HepG2 (cell line): ENCODE results near the gene SLC45A2. TPM values are rescaled to one million over a fixed set of nuclear protein-coding genes. Genes with fewer than 3 reads are reported as not detected.

Experiments
- ATAC-seq: fragments of 200-7000 bp; cut with Tn5 transposase; 3 replicates; pipeline ENCODE4 v1.9.1; 2020; ENCODE audit warnings: mild to moderate bottlenecking, moderate library complexity
- BruUV-seq: library from RNA; stranded (reverse); fragments of 400-500 nt; replicated peaks from 2 replicates; lab custom pipeline; 2021; lab: Mats Ljungman, UMichigan
- CTCF ChIA-PET: fragments of 300-600 bp; formaldehyde crosslinking; extraction: SDS; loops from one replicate; lab custom pipeline; 2021; ENCODE audit warnings: low total read pairs, inconsistent platforms, low intra/inter-chr PET ratio; lab: Yijun Ruan, JAX
- POLR2A ChIA-PET: fragments of 350-600 bp; sonication (Branson Sonifier 250); formaldehyde crosslinking; loops from one replicate; lab custom pipeline; 2020; ENCODE audit warnings: antibody characterized with exemption, inconsistent platforms; lab: Yijun Ruan, JAX
- DNase-seq: peaks from one replicate; pipeline ENCODE4 v3.0.0-alpha.2; 2015; ENCODE audit warnings: low spot score
- FAIRE-seq: peaks from 3 replicates; lab custom pipeline; 2011; peaks lifted over from hg19 to GRCh38; lab: Jason Lieb, UNC
- H2AFZ ChIP-seq: one replicate; pipeline ENCODE4 v1.6.1; 2011; ENCODE audit warnings: low read length, inconsistent platforms
- H3K27ac ChIP-seq: fragments of 300-600 bp; 3 replicates; pipeline ENCODE4 v1.8.0; 2011; ENCODE audit warnings: mixed run types, mild to moderate bottlenecking, mixed read lengths, low read length, inconsistent platforms; ENCODE audit not compliant: insufficient read depth; ENCODE audit errors: extremely low read length
- H3K27me3 ChIP-seq, 2 experiments: fragments of 200-600 bp in 1 of 2; 2 replicates in 1 of 2; 3 replicates in 1 of 2; pipeline versions ENCODE4 v1.6.0 to v1.8.0; 2011; ENCODE audit warnings: low read length in 2 of 2, mild to moderate bottlenecking in 2 of 2, moderate library complexity in 2 of 2, inconsistent platforms in 1 of 2; ENCODE audit not compliant: insufficient read depth in 2 of 2, control insufficient read depth in 1 of 2
- H3K36me3 ChIP-seq, 2 experiments: fragments of 200-600 bp in 1 of 2; replicated peaks in 1 of 2; 2 replicates in 1 of 2; 3 replicates in 1 of 2; pipeline versions ENCODE4 v1.5.1 to v1.8.0; 2011; ENCODE audit warnings: low read length in 2 of 2, inconsistent platforms in 1 of 2; ENCODE audit not compliant: insufficient read depth in 2 of 2, control insufficient read depth in 1 of 2
- H3K4me1 ChIP-seq: 2 replicates; pipeline ENCODE4 v1.5.1; 2012; ENCODE audit warnings: low read length, inconsistent platforms; ENCODE audit not compliant: insufficient read depth
- H3K4me2 ChIP-seq: 2 replicates; pipeline ENCODE4 v1.6.0; 2011; ENCODE audit warnings: low read depth, low read length, inconsistent platforms
- H3K4me3 ChIP-seq, 3 experiments: fragments of 200-600 bp in 1 of 3; sonication (generic), shearing (Covaris generic) in 1 of 3; replicated peaks in 1 of 3; 2 replicates each; pipeline ENCODE4 v1.5.1; 2011 to 2016; ENCODE audit warnings: low read length in 3 of 3, inconsistent platforms in 2 of 3, low read depth in 2 of 3, mild to moderate bottlenecking in 2 of 3, control low read depth in 1 of 3, mixed read lengths in 1 of 3; ENCODE audit not compliant: insufficient read depth in 1 of 3
- H3K79me2 ChIP-seq: one replicate; pipeline ENCODE4 v1.6.1; 2011; ENCODE audit warnings: low read length, inconsistent platforms; ENCODE audit not compliant: insufficient read depth
- H3K9ac ChIP-seq: 2 replicates; pipeline ENCODE4 v1.6.0; 2011; ENCODE audit warnings: mild to moderate bottlenecking, low read depth, low read length, inconsistent platforms; ENCODE audit not compliant: insufficient read depth
- H3K9me3 ChIP-seq: 2 replicates; pipeline ENCODE4 v1.5.1; 2012; ENCODE audit warnings: mild to moderate bottlenecking, low read length
- H4K20me1 ChIP-seq: 2 replicates; pipeline ENCODE4 v1.6.0; 2011; ENCODE audit warnings: inconsistent platforms, mild to moderate bottlenecking, low read length, moderate library complexity; ENCODE audit not compliant: insufficient read depth
- ATF4 ChIP-seq, 2 experiments: fragments of 450-650 bp in 1 of 2; sonication (generic) in 1 of 2; formaldehyde crosslinking; IDR thresholded peaks; 2 replicates each; pipeline versions ENCODE4 v1.5.0 to v1.8.0; 2020 to 2022; ENCODE audit warnings: mild to moderate bottlenecking in 1 of 2, missing genetic modification reagents in 1 of 2
- HDAC1 ChIP-seq: sonication (generic); formaldehyde crosslinking; IDR thresholded peaks from 2 replicates; pipeline ENCODE4 v1.5.1; 2020; ENCODE audit warnings: mild to moderate bottlenecking, missing genetic modification reagents
- HMGA1 ChIP-seq: sonication (generic); formaldehyde crosslinking; conservative IDR thresholded peaks from 2 replicates; pipeline ENCODE4 v1.4.0; 2020; ENCODE audit warnings: missing genetic modification reagents
- NAIF1 ChIP-seq: sonication (generic); formaldehyde crosslinking; IDR thresholded peaks from 2 replicates; pipeline ENCODE4 v1.5.0; 2020; ENCODE audit warnings: mild to moderate bottlenecking, missing genetic modification reagents, borderline replicate concordance
- NR2C2 ChIP-seq: sonication (generic); formaldehyde crosslinking; IDR thresholded peaks from 2 replicates; pipeline ENCODE4 v1.4.0; 2020; ENCODE audit warnings: missing genetic modification reagents, mild to moderate bottlenecking, moderate library complexity, borderline replicate concordance
- POLR2AphosphoS2 ChIP-seq: IDR thresholded peaks from 2 replicates; pipeline ENCODE4 v1.6.1; 2011; ENCODE audit warnings: low read depth, low read length, improper control_type of control experiment
- SP4 ChIP-seq: sonication (generic); formaldehyde crosslinking; IDR thresholded peaks from 2 replicates; pipeline ENCODE4 v1.8.1; 2023; ENCODE audit warnings: mild to moderate bottlenecking, missing genetic modification reagents
- SYNCRIP ChIP-seq: fragments of 200-400 bp; formaldehyde crosslinking; IDR thresholded peaks from 2 replicates; pipeline ENCODE4 v1.6.1; 2018; ENCODE audit warnings: mild to moderate bottlenecking, low read depth, low read length; ENCODE audit not compliant: insufficient read depth
- TRIM22 ChIP-seq: fragments of 450-650 bp; IDR thresholded peaks from 2 replicates; pipeline ENCODE4 v1.6.1; 2017
- ZMYM4 ChIP-seq: sonication (generic); formaldehyde crosslinking; IDR thresholded peaks from 2 replicates; pipeline ENCODE4 v1.8.1; 2023; ENCODE audit warnings: mild to moderate bottlenecking, missing genetic modification reagents
- ZNF264 ChIP-seq: sonication (generic); formaldehyde crosslinking; IDR thresholded peaks from 2 replicates; pipeline ENCODE4 v1.4.0; 2020; ENCODE audit warnings: missing genetic modification reagents
- ZNF557 ChIP-seq: sonication (generic); formaldehyde crosslinking; IDR thresholded peaks from 2 replicates; pipeline ENCODE4 v1.4.0; 2020; ENCODE audit warnings: missing genetic modification reagents
- ZNF605 ChIP-seq: sonication (generic); formaldehyde crosslinking; IDR thresholded peaks from 2 replicates; pipeline ENCODE4 v1.8.0; 2022; ENCODE audit warnings: mild to moderate bottlenecking, missing genetic modification reagents
- WGBS: methylation state at CpG from one replicate; pipeline ENCODE4 v1.1.6; 2017; ENCODE audit warnings: low lambda C conversion rate; 5-methylcytosine and 5-hydroxymethylcytosine counted together
- in situ Hi-C: cut with HindIII; loops from 2 replicates; pipeline ENCODE4 v1.10.0; 2017; ENCODE audit warnings: low pct_unique_long_range_greater_than_20kb; ENCODE audit not compliant: extremely low pct_ligation_motif_present
- intact Hi-C: fragments of 100-400 bp; cut with micrococcal nuclease; formaldehyde crosslinking; loops from one replicate; pipeline ENCODE4 v1.10.0; 2022; ENCODE audit not compliant: unreplicated experiment
- polyA plus RNA-seq, 8 experiments: library from polyadenylated mRNA; depleted of rRNA in 3 of 8; stranded (reverse) in 7 of 8; unstranded in 1 of 8; fragments of >200 nt; fragmentation: Illumina TruSeq in 4 of 8; extraction: Trizol in 4 of 8; gene quantifications; 2 replicates each; pipeline versions ENCODE4 v1.2.1 to v1.2.3, GENCODE V29; 2011 to 2016; ENCODE audit warnings: low read depth in 4 of 8, missing spikeins in 1 of 8, mixed read lengths in 1 of 8; ENCODE audit not compliant: insufficient read depth in 1 of 8
- total RNA-seq, 5 experiments: library from RNA; depleted of rRNA; stranded (reverse); fragments of >200 nt; fragmentation: Illumina TruSeq; extraction: Trizol; gene quantifications; 2 replicates each; pipeline ENCODE4 v1.2.3, GENCODE V29; 2016; ENCODE audit warnings: low read depth in 1 of 5
- TF ChIP-seq, protein P1 (sequence below): sonication (generic); formaldehyde crosslinking; IDR thresholded peaks from 2 replicates; pipeline ENCODE4 v1.5.0; 2020; ENCODE audit warnings: mild to moderate bottlenecking, missing genetic modification reagents
- TF ChIP-seq, protein P2 (sequence below): sonication (generic); formaldehyde crosslinking; IDR thresholded peaks from 2 replicates; pipeline ENCODE4 v1.4.0; 2020; ENCODE audit warnings: mild to moderate bottlenecking, missing genetic modification reagents

SLC45A2 gene
- total and polyA plus RNA-seq, 2 of the 13 experiments (the other 11 are each of a cell fraction or from before 2014, with no cell fraction given), result 0.22 to 0.24 TPM

- TF ChIP-seq ZNF557 (no peak), SP4 (CRISPR knock-in tag) (no peak), HDAC1 (CRISPR knock-in tag) (no peak), ZMYM4 (CRISPR knock-in tag) (no peak), POLR2AphosphoS2 (no peak), SYNCRIP (no peak), ZNF264 (CRISPR knock-in tag) (no peak), NR2C2 (CRISPR knock-in tag) (no peak)
- TF ChIP-seq, protein P1, sequence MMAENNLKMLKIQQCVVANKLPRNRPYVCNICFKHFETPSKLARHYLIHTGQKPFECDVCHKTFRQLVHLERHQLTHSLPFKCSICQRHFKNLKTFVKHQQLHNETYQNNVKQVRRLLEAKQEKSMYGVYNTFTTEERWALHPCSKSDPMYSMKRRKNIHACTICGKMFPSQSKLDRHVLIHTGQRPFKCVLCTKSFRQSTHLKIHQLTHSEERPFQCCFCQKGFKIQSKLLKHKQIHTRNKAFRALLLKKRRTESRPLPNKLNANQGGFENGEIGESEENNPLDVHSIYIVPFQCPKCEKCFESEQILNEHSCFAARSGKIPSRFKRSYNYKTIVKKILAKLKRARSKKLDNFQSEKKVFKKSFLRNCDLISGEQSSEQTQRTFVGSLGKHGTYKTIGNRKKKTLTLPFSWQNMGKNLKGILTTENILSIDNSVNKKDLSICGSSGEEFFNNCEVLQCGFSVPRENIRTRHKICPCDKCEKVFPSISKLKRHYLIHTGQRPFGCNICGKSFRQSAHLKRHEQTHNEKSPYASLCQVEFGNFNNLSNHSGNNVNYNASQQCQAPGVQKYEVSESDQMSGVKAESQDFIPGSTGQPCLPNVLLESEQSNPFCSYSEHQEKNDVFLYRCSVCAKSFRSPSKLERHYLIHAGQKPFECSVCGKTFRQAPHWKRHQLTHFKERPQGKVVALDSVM (CRISPR knock-in tag), result no peak
Observed at GRCh38 chr5:33981408-33982162, 2.9 kb downstream of the SLC45A2 start (continued).

GRCh38 chr5:33980030-33980429 lies 4.5 kb downstream of the SLC45A2 start:
- Histone ChIP-seq H3K9ac (no peak overlapping the region), H3K36me3 (no peaks in the 10 kb centered on the region), H3K27me3 (no peaks in the 10 kb centered on the region), H3K9me3 (no peaks in the 10 kb centered on the region), H3K79me2 (no peaks in the 10 kb centered on the region), H3K4me1 (no peaks in the 10 kb centered on the region; the same call in 1 of the 2 replicates), H3K4me3 (no peak overlapping the region), H3K27ac (no peak overlapping the region), H3K4me2 (no peak overlapping the region), H2AFZ (no peak overlapping the region), H4K20me1 (no peaks in the 10 kb centered on the region)
- POLR2A ChIA-PET, result no interaction called here
- WGBS, result 29% methylated on average over 3 of the region's 3 CpGs
- in situ Hi-C loops, result loop anchor here (25.0 kb wide), 1 partner anchor 482 kb away; no protein-coding TSS in a partner anchor
- intact Hi-C loops, result no loop called here
- no TSS peak for BruUV-seq
- CTCF ChIA-PET, result no interaction called here
- FAIRE-seq (no peak), DNase-seq (no peak), ATAC-seq (no peak)
- no peak for TF ChIP-seq ZNF605 (CRISPR knock-in tag)
- TF ChIP-seq TRIM22, result no peak
- TF ChIP-seq, protein P2, sequence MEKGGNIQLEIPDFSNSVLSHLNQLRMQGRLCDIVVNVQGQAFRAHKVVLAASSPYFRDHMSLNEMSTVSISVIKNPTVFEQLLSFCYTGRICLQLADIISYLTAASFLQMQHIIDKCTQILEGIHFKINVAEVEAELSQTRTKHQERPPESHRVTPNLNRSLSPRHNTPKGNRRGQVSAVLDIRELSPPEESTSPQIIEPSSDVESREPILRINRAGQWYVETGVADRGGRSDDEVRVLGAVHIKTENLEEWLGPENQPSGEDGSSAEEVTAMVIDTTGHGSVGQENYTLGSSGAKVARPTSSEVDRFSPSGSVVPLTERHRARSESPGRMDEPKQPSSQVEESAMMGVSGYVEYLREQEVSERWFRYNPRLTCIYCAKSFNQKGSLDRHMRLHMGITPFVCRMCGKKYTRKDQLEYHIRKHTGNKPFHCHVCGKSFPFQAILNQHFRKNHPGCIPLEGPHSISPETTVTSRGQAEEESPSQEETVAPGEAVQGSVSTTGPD (CRISPR knock-in tag), result no peak
- TF ChIP-seq ATF4 (CRISPR knock-in tag; IDR thresholded peaks at IDR 0.05), result no peak
- TF ChIP-seq NAIF1 (CRISPR knock-in tag), result no peak
- no peak for TF ChIP-seq HMGA1 (CRISPR knock-in tag)
